K562 (cell line): ENCODE data around the gene EYA3. TPM values are rescaled to one million over a fixed set of nuclear protein-coding genes. Genes with fewer than 3 reads are reported as not detected.

Experiments
- L3MBTL2 ChIP-seq: fragments of 450-650 bp; IDR thresholded peaks from 2 replicates; pipeline ENCODE4 v1.6.1; 2016; ENCODE audit warnings: mild to moderate bottlenecking, moderate library complexity
- MEF2A ChIP-seq: IDR thresholded peaks from 2 replicates; pipeline ENCODE4 v1.6.1; 2011; ENCODE audit warnings: low read depth, mild to moderate bottlenecking, low read length, moderate library complexity; ENCODE audit not compliant: control insufficient read depth
- MTA1 ChIP-seq: fragments of 450-650 bp; IDR thresholded peaks from 2 replicates; pipeline ENCODE4 v1.6.1; 2017; ENCODE audit warnings: borderline replicate concordance
- MXD1 ChIP-seq: fragments of 250-450 bp; sonication (Bioruptor Pico); IDR thresholded peaks from 2 replicates; pipeline ENCODE4 v1.8.0; 2021; ENCODE audit warnings: borderline replicate concordance, mild to moderate bottlenecking, moderate library complexity; ENCODE audit not compliant: poor library complexity, severe bottlenecking
- NFE2L1 ChIP-seq: fragments of 450-650 bp; IDR thresholded peaks from 2 replicates; pipeline ENCODE4 v1.6.1; 2016; ENCODE audit warnings: missing genetic modification characterization, low read depth, mild to moderate bottlenecking, missing compliant biosample characterization, moderate library complexity, borderline replicate concordance
- PBX2 ChIP-seq, 2 experiments: IDR thresholded peaks in 1 of 2; conservative IDR thresholded peaks in 1 of 2; 2 replicates each; pipeline ENCODE4 v1.6.1; 2016; ENCODE audit warnings: low read depth in 2 of 2, mild to moderate bottlenecking in 1 of 2, missing compliant biosample characterization in 1 of 2, missing genetic modification characterization in 1 of 2, moderate library complexity in 1 of 2
- PKNOX1 ChIP-seq: fragments of 450-650 bp; IDR thresholded peaks from 2 replicates; pipeline ENCODE4 v1.6.1; 2016
- polyA plus RNA-seq, 8 experiments: library from polyadenylated mRNA; depleted of rRNA in 4 of 8; stranded (reverse) in 5 of 8; unstranded in 3 of 8; fragments of >200 nt; fragmentation: Nextera tagmentation in 2 of 8; fragmentation: Illumina TruSeq in 1 of 8; extraction: Ambion mirVana in 2 of 8; extraction: Trizol in 1 of 8; gene quantifications; 2 replicates each; pipeline versions ENCODE4 v1.2.1 to v1.2.3, GENCODE V29; 2011 to 2014; ENCODE audit warnings: inconsistent platforms in 1 of 8, missing spikeins in 1 of 8
- total RNA-seq, 7 experiments: library from RNA; depleted of rRNA in 6 of 7; stranded (reverse); fragments of >200 nt in 6 of 7; fragmentation: Illumina TruSeq in 2 of 7; extraction: Trizol in 2 of 7; gene quantifications; 2 replicates each; pipeline versions ENCODE4 v1.2.1 to v1.2.3, GENCODE V29; 2011 to 2021; ENCODE audit warnings: low replicate concordance in 1 of 7

EYA3 gene
- total and polyA plus RNA-seq, 9 of the 15 experiments (the other 6 are each of a cell fraction or from before 2014, with no cell fraction given): 21.7 to 64.0 (median 43.6) TPM

- no peak for TF ChIP-seq PBX2 (CRISPR knock-in tag; IDR thresholded peaks at IDR 0.05; ENCODE audit: low read depth)
- TF ChIP-seq PBX2 (tag; conservative IDR thresholded peaks at IDR 0.05; ENCODE audit: low read depth): peak; percentile 39; the same call in 1 of the 2 replicates
- no peak for TF ChIP-seq NFE2L1 (tag)
- peak; percentile 54; the same call in 1 of the 2 replicates for TF ChIP-seq MEF2A
- TF ChIP-seq PKNOX1: peak; percentile 71
- no peak for TF ChIP-seq L3MBTL2
- TF ChIP-seq MTA1: no peak
- no peak for TF ChIP-seq MXD1
- TF ChIP-seq, all 486 proteins: peak for 5
These were observed 10.1 kb downstream of the EYA3 start (continued) for GRCh38 chr1:28078262-28078661.
